Nephron progenitor cell (in vitro differentiated cells): ENCODE measurements around the gene BACE1.
"Not testable (repeated sequence)": the region's sequence is repeated elsewhere in the genome, so short reads cannot be mapped to it uniquely, and the experiment has no call there.

Experiments used
- DNase-seq: peaks from one replicate; pipeline ENCODE4 v3.0.0; 2021
- H3K27ac Mint-ChIP-seq: 2 replicates; pipeline ENCODE4 v1.8.0; 2021; ENCODE audit warnings: mild to moderate bottlenecking, moderate library complexity, mixed read lengths
- H3K27me3 Mint-ChIP-seq: 2 replicates; pipeline ENCODE4 v1.8.0; 2021; ENCODE audit warnings: mild to moderate bottlenecking, low read depth, mixed read lengths; ENCODE audit not compliant: poor library complexity
- H3K36me3 Mint-ChIP-seq: 2 replicates; pipeline ENCODE4 v1.8.0; 2021; ENCODE audit warnings: low read depth, mixed read lengths
- H3K4me1 Mint-ChIP-seq: 2 replicates; pipeline ENCODE4 v1.8.0; 2021; ENCODE audit warnings: mixed read lengths
- H3K4me3 Mint-ChIP-seq: 2 replicates; pipeline ENCODE4 v1.8.0; 2021; ENCODE audit warnings: mild to moderate bottlenecking, moderate library complexity, mixed read lengths
- H3K9me3 Mint-ChIP-seq: 2 replicates; pipeline ENCODE4 v1.8.0; 2021; ENCODE audit warnings: mild to moderate bottlenecking, moderate library complexity, mixed read lengths
- TF ChIP-seq, protein P1 (sequence below): fragments of 200-600 bp; sonication (generic); IDR thresholded peaks from 2 replicates; pipeline ENCODE4 v1.5.0; 2021; ENCODE audit warnings: antibody characterized with exemption

The BACE1 gene

DNA sequence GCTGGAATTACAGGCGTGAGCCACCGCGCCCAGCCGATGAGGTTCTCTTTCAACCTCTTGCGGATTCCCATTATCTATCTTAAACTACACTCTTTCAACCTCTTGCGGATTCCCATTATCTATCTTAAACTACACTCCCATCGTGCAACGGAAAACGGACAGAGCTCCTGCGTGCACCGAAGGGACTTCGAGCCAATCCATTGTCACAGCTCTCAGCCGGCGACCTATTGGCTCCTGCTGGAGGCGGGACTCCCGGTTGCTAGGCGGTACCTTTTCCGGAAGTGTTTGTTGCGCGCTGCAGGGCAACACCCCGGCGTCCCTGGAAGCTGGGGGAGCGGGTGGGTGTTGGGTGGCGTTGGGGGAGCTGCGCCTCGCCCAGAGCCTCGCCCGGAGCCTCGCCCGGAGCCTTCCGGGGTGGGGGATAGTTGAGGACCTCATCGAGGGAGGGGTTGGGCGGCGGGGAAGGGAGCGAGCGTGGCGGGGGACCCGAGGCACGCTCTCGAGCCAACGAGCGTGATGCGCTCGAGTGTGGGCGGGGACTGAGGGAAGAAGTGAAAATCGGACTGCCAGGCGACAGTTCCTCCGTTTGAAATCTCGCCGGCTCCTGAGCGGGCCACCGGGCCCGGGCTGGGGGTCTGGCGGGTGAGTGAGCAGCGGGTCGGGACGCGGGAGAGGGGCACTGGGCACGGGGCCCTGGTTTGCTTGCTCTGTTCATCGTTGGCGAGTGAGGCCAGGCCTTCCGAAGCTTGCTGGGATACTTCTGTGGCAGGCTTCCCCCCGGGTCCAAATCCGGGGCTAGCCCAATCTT, 11.7 kb upstream of the BACE1 start, which contains the start of gene CEP164:
CEP164 (plus strand) TSS at position 288 of the 808 bp plus-strand sequence. CDS start 10,733 bp downstream, outside the sequence.
- Mint-ChIP-seq H3K9me3 (peaks cover 4% of the 10 kb centered on the region), H3K36me3 (peaks cover 5% of the 10 kb centered on the region), H3K4me3 (peak within 1 kb of the TSS; percentile 74), H3K27me3 (peaks cover 4% of the 10 kb centered on the region), H3K27ac (no peak within 1 kb of the TSS), H3K4me1 (peaks cover 6% of the 10 kb centered on the region)
- peak; percentile 89 for DNase-seq
- TF ChIP-seq, protein P1, sequence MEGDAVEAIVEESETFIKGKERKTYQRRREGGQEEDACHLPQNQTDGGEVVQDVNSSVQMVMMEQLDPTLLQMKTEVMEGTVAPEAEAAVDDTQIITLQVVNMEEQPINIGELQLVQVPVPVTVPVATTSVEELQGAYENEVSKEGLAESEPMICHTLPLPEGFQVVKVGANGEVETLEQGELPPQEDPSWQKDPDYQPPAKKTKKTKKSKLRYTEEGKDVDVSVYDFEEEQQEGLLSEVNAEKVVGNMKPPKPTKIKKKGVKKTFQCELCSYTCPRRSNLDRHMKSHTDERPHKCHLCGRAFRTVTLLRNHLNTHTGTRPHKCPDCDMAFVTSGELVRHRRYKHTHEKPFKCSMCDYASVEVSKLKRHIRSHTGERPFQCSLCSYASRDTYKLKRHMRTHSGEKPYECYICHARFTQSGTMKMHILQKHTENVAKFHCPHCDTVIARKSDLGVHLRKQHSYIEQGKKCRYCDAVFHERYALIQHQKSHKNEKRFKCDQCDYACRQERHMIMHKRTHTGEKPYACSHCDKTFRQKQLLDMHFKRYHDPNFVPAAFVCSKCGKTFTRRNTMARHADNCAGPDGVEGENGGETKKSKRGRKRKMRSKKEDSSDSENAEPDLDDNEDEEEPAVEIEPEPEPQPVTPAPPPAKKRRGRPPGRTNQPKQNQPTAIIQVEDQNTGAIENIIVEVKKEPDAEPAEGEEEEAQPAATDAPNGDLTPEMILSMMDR = no peak

DNA sequence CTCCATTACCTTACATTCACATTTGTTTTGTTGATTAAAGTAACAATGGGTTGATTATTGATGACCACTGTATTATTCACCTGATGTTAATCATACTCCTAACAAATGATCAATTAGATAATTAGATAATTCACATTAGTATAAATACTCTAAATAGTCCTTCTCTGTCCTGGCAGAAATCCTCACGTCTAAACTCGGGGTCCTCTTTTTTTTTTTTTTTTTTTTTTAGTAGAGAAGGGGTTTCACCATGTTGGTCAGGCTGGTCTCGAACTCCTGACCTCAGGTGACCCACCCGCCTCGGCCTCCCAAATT, 11.2 kb upstream of the BACE1 start:
- H3K27ac Mint-ChIP-seq, H3K4me1 Mint-ChIP-seq, H3K9me3 Mint-ChIP-seq, H3K27me3 Mint-ChIP-seq, H3K36me3 Mint-ChIP-seq, DNase-seq: not testable (repeated sequence)
- H3K4me3 Mint-ChIP-seq = peak overlapping the region; percentile 74

DNA sequence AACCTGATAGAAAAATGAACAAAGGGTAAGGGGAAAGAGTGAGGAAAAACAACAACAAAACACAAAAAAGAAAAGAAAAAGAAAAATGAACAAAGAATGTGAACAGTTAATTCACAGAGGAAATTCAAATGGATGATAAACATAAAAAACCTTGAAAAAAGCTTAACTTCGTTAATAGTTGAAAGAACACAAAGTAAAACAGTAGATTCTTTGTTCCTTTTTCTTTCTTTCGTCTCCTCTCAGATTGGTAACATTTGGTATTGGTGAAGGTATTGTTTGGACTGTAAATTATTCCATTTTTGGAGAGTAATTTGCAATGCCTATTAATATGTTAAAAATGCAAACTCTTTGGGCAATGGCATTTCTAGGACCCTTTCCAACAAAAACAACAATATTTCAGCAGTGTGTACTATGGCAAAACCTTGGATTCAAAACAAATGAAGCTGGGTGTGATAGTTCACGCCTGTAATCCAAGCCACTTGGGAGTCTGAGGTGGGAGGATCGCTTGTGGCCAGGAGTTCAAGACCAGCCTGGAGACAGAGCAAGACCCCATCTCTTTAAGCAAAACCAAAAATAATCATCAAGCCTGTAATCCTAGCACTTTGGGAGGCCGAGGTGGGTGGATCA, 3.3 kb upstream of the BACE1 start:
- Mint-ChIP-seq H3K36me3 (peaks cover 5% of the 10 kb centered on the region), H3K4me1 (peaks cover 16% of the 10 kb centered on the region), H3K4me3 (no peak overlapping the region), H3K27ac (no peak overlapping the region), H3K27me3 (peaks cover 18% of the 10 kb centered on the region), H3K9me3 (peaks cover 4% of the 10 kb centered on the region)
- no peak for DNase-seq
- TF ChIP-seq, protein P1 = no peak

DNA sequence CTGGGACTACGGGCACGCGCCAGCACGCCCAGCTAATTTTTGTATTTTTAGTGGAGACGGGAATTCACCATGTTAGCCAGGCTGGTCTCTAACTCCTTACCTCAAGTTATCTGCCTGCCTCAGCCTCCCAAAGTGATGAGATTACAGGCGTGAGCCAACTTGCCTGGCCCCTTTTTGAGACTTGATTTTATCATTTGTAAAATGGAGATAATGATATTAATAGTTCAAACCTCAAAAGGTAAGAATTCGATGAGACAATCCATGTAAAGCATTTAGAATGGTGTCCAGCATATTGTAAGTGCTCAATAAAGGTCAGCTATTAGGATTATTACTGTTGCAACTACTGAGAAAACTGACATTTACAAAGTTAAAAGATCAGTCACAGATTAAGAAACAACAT, 2.7 kb upstream of the BACE1 start:
- Mint-ChIP-seq H3K4me3 (no peak overlapping the region), H3K36me3 (peaks cover 5% of the 10 kb centered on the region), H3K9me3 (peaks cover 4% of the 10 kb centered on the region), H3K27ac (no peak overlapping the region), H3K27me3 (peaks cover 18% of the 10 kb centered on the region), H3K4me1 (peaks cover 22% of the 10 kb centered on the region)
- DNase-seq = no peak
- TF ChIP-seq, protein P1 = no peak

DNA sequence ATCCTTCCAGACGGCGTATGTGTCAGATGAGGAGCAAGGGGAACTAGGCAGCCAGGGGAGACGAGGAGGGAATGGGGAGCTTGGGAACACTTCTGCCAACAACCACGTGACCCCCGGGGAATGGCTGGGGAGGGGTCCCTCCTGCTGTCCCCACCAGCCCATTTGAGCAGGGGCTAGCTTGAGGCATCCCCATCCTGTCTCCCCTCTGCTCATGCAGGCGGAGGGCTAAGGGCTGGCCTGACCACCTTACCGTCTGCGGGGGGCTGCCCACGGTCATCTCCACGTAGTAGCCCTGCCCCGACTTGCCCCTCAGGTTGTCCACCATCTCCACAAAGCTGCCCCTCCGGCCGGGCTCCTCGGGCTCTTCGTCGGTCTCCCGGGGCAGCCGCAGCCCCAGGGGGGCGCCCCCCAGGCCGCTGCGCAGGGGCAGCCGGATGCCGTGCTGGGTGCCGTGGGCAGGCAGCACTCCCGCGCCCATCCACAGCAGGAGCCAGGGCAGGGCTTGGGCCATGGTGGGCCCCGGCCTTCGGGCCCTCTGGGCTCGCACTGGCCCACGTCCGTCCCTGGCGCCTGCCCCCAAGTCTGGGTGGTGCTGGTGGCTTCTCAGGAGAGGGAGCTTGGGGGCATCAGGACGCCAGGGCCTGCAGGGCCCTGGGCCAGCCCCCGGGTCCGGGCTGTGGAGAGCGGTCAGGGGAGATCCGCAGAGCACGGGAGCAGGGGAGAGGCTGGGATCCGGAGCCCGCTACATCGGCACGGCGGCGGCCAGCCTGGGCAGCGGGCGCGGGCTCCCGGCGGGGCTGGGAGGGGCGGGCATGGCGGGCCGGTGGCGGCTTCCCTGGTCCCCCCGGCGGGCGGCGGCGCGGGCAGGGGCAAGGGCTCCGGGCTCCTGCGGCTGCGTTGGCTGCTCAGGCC, 515 bp downstream of the BACE1 start:
- DNase-seq = peak; percentile 78
- Mint-ChIP-seq H3K4me1 (peaks cover 29% of the 10 kb centered on the region), H3K27ac (no peak overlapping the region), H3K9me3 (no peaks in the 10 kb centered on the region), H3K36me3 (no peaks in the 10 kb centered on the region), H3K27me3 (peaks cover 7% of the 10 kb centered on the region), H3K4me3 (peak overlapping the region; percentile 89)
- TF ChIP-seq, protein P1 = no peak

DNA sequence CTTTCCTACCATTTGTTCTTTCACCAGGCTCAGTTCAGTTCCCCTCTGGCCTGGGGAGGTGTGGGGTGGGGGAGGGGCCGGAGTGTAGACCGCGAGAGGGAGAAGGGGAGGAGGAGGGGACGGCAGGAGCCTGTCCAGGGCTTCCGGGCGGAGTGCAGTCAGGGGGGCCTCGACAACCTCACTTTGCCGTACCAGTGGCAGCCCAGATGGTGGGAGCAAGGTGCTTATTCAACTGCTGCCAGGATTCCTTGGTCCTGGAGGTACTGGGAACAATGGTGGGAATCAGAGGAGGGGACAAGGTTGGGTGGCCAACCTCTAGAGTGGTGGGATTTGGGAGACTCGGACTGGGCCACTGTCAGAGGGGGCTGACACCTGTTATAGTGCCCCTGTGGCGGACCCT, 1.2 kb downstream of the BACE1 start:
- no peaks in the 10 kb centered on the region for H3K9me3 Mint-ChIP-seq
- peaks cover 29% of the 10 kb centered on the region for H3K4me1 Mint-ChIP-seq
- DNase-seq = peak; percentile 40
- no peaks in the 10 kb centered on the region for H3K36me3 Mint-ChIP-seq
- TF ChIP-seq, protein P1 = no peak
- peaks cover 7% of the 10 kb centered on the region for H3K27me3 Mint-ChIP-seq
- peak overlapping the region; percentile 83 for H3K4me3 Mint-ChIP-seq
- H3K27ac Mint-ChIP-seq = no peak overlapping the region
